Posterior vena cava (tissue), 2 donors: ENCODE data around the gene TNFRSF6B. TPM values are rescaled to one million over a fixed set of nuclear protein-coding genes. Genes with fewer than 3 reads are reported as not detected.

ENCODE experiments used
- DNase-seq: peaks from one replicate; pipeline ENCODE4 v3.0.0-alpha.2; 2020; ENCODE audit warnings: low spot score
- intact Hi-C, 2 donors: fragments of 100-400 bp; cut with DNase I; formaldehyde crosslinking; loops; one replicate each; pipeline versions ENCODE4 v1.14.1 to v1.14.2; 2022 to 2023
- total RNA-seq, 2 donors: library from RNA; stranded (reverse); fragmentation: NEBNext Ultra II Directional; extraction: Animal tissue kit (Norgen Biotek cat#: 25700); gene quantifications; one replicate each; pipeline ENCODE4 v1.2.1, GENCODE V29; 2021
- donor health status: DM: yes; HTN: yes; CAD: no.
- donor health status: DM: yes; HTN: yes; CAD: no.

TNFRSF6B gene
- total RNA-seq, 2 donors from 2014 or later = 5.4 to 7.0 TPM

- no peak for DNase-seq
- intact Hi-C loops = no loop called here
Measured at GRCh38 chr20:63732118-63733095, 36.0 kb downstream of the TNFRSF6B start.

GRCh38 chr20:63733117-63733516 is 36.7 kb downstream of the TNFRSF6B start:
- DNase-seq = no peak
- intact Hi-C loops = no loop called here

GRCh38 chr20:63733579-63734081 is 37.2 kb downstream of the TNFRSF6B start:
- intact Hi-C loops = no loop called here
- DNase-seq = no peak

- intact Hi-C loops = no loop called here
- no peak for DNase-seq
Measured at GRCh38 chr20:63734111-63734945, 37.9 kb downstream of the TNFRSF6B start.

GRCh38 chr20:63734946-63735858 is 38.8 kb downstream of the TNFRSF6B start:
- no peak for DNase-seq
- intact Hi-C loops = no loop called here

GRCh38 chr20:63735859-63736718 is 39.6 kb downstream of the TNFRSF6B start, which contains the start of gene LIME1:
TSS of gene LIME1 (plus strand) at chr20:63736664. CDS start at chr20:63737550, 886 bp downstream.
- DNase-seq = no peak
- intact Hi-C loops = no loop called here

- intact Hi-C loops = no loop called here
Measured at GRCh38 chr20:63736893-63737694, 40.6 kb downstream of the TNFRSF6B start.

GRCh38 chr20:63737695-63737944 is 41.2 kb downstream of the TNFRSF6B start:
- DNase-seq = no peak
- intact Hi-C loops = no loop called here

More at GRCh38 chr20:63736893-63737694, 40.6 kb downstream of the TNFRSF6B start:
- DNase-seq = no peak

- DNase-seq = no peak
- intact Hi-C loops = no loop called here
Measured at GRCh38 chr20:63737945-63738686, 41.7 kb downstream of the TNFRSF6B start.

- intact Hi-C loops = no loop called here
- DNase-seq = no peak
Measured at GRCh38 chr20:63738687-63739129, 42.3 kb downstream of the TNFRSF6B start.

- peak; percentile 93 for DNase-seq
- intact Hi-C loops = no loop called here
Measured at GRCh38 chr20:63739130-63740069, 42.9 kb downstream of the TNFRSF6B start, which contains the start of gene SLC2A4RG. TSS of gene SLC2A4RG (plus strand) at chr20:63739776. CDS start at chr20:63739913, 137 bp downstream.

GRCh38 chr20:63740070-63740626 is 43.7 kb downstream of the TNFRSF6B start:
- no peak for DNase-seq
- intact Hi-C loops = no loop called here

GRCh38 chr20:63740627-63741353 is 44.3 kb downstream of the TNFRSF6B start:
- peak; percentile 98 for DNase-seq
- intact Hi-C loops = no loop called here

- intact Hi-C loops = no loop called here
- no peak for DNase-seq
Measured at GRCh38 chr20:63741354-63741675, 44.9 kb downstream of the TNFRSF6B start.
